Prostate gland (tissue), 2 donors: ENCODE results near the gene OGT.

ENCODE experiments used
- CTCF ChIP-seq, 4 experiments: fragments of 200-600 bp in 2 of 4; fragments of 450-650 bp in 2 of 4; sonication (generic) in 2 of 4; IDR thresholded peaks; 1 replicate in 3 of 4; 2 replicates in 1 of 4; pipeline ENCODE4 v1.5.1; 2016 to 2019; ENCODE audit warnings: antibody characterized with exemption in 4 of 4, mild to moderate bottlenecking in 2 of 4, moderate library complexity in 2 of 4
- POLR2A ChIP-seq: fragments of 450-650 bp; IDR thresholded peaks from one replicate; pipeline ENCODE4 v1.6.1; 2016; ENCODE audit warnings: antibody characterized with exemption, mild to moderate bottlenecking

GRCh38 chrX:71577682-71578081 is 44.8 kb downstream of the OGT start:
- TF ChIP-seq CTCF (IDR thresholded peaks at IDR 0.05) (no peak), POLR2A (no peak)
